Mesenchymal stem cell (in vitro differentiated cells and primary cell): ENCODE data around the gene SLC25A13.
A peak's percentile ranks its signal among the peaks of the same experiment; 100 is the strongest.

Experiments
- DNase-seq: peaks from one replicate; pipeline ENCODE4 v3.0.0-alpha.2; 2013
- H2AFZ ChIP-seq: one replicate; pipeline ENCODE4 v1.6.1; 2013; ENCODE audit warnings: low read depth, mild to moderate bottlenecking, control low read depth, inconsistent platforms, low read length, moderate library complexity
- H2AK5ac ChIP-seq: 2 replicates; pipeline ENCODE4 v1.6.1; 2013; ENCODE audit warnings: low read length, moderate library complexity, mild to moderate bottlenecking, inconsistent platforms; ENCODE audit not compliant: severe bottlenecking
- H2BK120ac ChIP-seq: one replicate; pipeline ENCODE4 v1.6.1; 2013; ENCODE audit warnings: low read depth, mild to moderate bottlenecking, inconsistent platforms, low read length, moderate library complexity
- H2BK12ac ChIP-seq, 2 experiments: one replicate each; pipeline ENCODE4 v1.6.1; 2013; ENCODE audit warnings: inconsistent platforms in 2 of 2, low read length in 2 of 2, mild to moderate bottlenecking in 2 of 2, moderate library complexity in 2 of 2, control low read depth in 1 of 2
- H2BK15ac ChIP-seq: one replicate; pipeline ENCODE4 v1.6.1; 2013; ENCODE audit warnings: mild to moderate bottlenecking, low read depth, inconsistent platforms; ENCODE audit not compliant: poor library complexity, severe bottlenecking
- H2BK5ac ChIP-seq: 2 replicates; pipeline ENCODE4 v1.6.1; 2013; ENCODE audit warnings: low read depth, mild to moderate bottlenecking, low read length, control low read depth, inconsistent platforms; ENCODE audit not compliant: poor library complexity, severe bottlenecking
- H3K14ac ChIP-seq, 2 experiments: one replicate each; pipeline ENCODE4 v1.6.1; 2013; ENCODE audit warnings: inconsistent platforms in 2 of 2, low read length in 2 of 2, control low read depth in 1 of 2, mild to moderate bottlenecking in 1 of 2, moderate library complexity in 1 of 2
- H3K18ac ChIP-seq, 2 experiments: one replicate each; pipeline ENCODE4 v1.6.1; 2013; ENCODE audit warnings: inconsistent platforms in 2 of 2, low read length in 2 of 2, control low read depth in 1 of 2, low read depth in 1 of 2, mild to moderate bottlenecking in 1 of 2
- H3K23ac ChIP-seq, 2 experiments: one replicate each; pipeline ENCODE4 v1.6.1; 2013; ENCODE audit warnings: inconsistent platforms in 2 of 2, low read length in 2 of 2, mild to moderate bottlenecking in 2 of 2, moderate library complexity in 2 of 2, control low read depth in 1 of 2
- H3K27ac ChIP-seq: 2 replicates; pipeline ENCODE4 v1.5.1; 2013; ENCODE audit warnings: mild to moderate bottlenecking, moderate library complexity, low read length, control low read depth, inconsistent platforms; ENCODE audit not compliant: poor library complexity, severe bottlenecking
- H3K27me3 ChIP-seq, 2 experiments: 2 replicates each; pipeline versions ENCODE4 v1.6.1 to v1.7.0; 2013; ENCODE audit warnings: low read length in 2 of 2, mild to moderate bottlenecking in 2 of 2, moderate library complexity in 2 of 2, control low read depth in 1 of 2, inconsistent platforms in 1 of 2; ENCODE audit not compliant: control insufficient read depth in 1 of 2, insufficient read depth in 1 of 2
- H3K36me3 ChIP-seq, 2 experiments: 2 replicates each; pipeline versions ENCODE4 v1.6.1 to v1.7.0; 2013; ENCODE audit warnings: low read length in 2 of 2, control low read depth in 1 of 2, inconsistent platforms in 1 of 2, low read depth in 1 of 2, mild to moderate bottlenecking in 1 of 2; ENCODE audit not compliant: insufficient read depth in 2 of 2, control insufficient read depth in 1 of 2
- H3K4ac ChIP-seq, 2 experiments: one replicate each; pipeline ENCODE4 v1.6.1; 2013; ENCODE audit warnings: inconsistent platforms in 2 of 2, low read length in 2 of 2, mild to moderate bottlenecking in 2 of 2, moderate library complexity in 2 of 2, control low read depth in 1 of 2, low read depth in 1 of 2
- H3K4me1 ChIP-seq: 2 replicates; pipeline ENCODE4 v1.6.1; 2013; ENCODE audit warnings: low read depth, low read length, control low read depth; ENCODE audit not compliant: control insufficient read depth, insufficient read depth
- H3K4me2 ChIP-seq: 2 replicates; pipeline ENCODE4 v1.6.1; 2013; ENCODE audit warnings: low read length, mild to moderate bottlenecking, inconsistent platforms; ENCODE audit not compliant: poor library complexity, severe bottlenecking
- H3K4me3 ChIP-seq, 2 experiments: 2 replicates each; pipeline versions ENCODE4 v1.5.1 to v1.7.0; 2013; ENCODE audit warnings: low read length in 2 of 2, mild to moderate bottlenecking in 2 of 2, control low read depth in 1 of 2, low read depth in 1 of 2; ENCODE audit not compliant: insufficient read depth in 1 of 2
- H3K79me1 ChIP-seq: replicated peaks from 2 replicates; pipeline ENCODE4 v1.6.1; 2013; ENCODE audit warnings: mild to moderate bottlenecking, control low read depth, low read length, inconsistent platforms; ENCODE audit not compliant: poor library complexity, severe bottlenecking
- H3K9ac ChIP-seq: 2 replicates; pipeline ENCODE4 v1.7.0; 2013; ENCODE audit warnings: mild to moderate bottlenecking, low read length, moderate library complexity
- H3K9me3 ChIP-seq: 2 replicates; pipeline ENCODE4 v1.7.0; 2013; ENCODE audit warnings: mild to moderate bottlenecking, low read length; ENCODE audit not compliant: control insufficient read depth
- H4K8ac ChIP-seq: one replicate; pipeline ENCODE4 v1.6.1; 2013; ENCODE audit warnings: inconsistent platforms, mild to moderate bottlenecking, low read length, moderate library complexity
- H4K91ac ChIP-seq: one replicate; pipeline ENCODE4 v1.6.1; 2013; ENCODE audit warnings: mild to moderate bottlenecking, low read length, inconsistent platforms
- WGBS: methylation state at CpG from one replicate; pipeline ENCODE4 v1.1.7; 2013; ENCODE audit warnings: mixed read lengths; 5-methylcytosine and 5-hydroxymethylcytosine counted together

SLC25A13 gene

GRCh38 chr7:96314402-96315124, 7.3 kb downstream of the SLC25A13 start:
- Histone ChIP-seq H2BK15ac (no peak overlapping the region), H3K23ac (no peak overlapping the region), H3K27me3 (no peaks in the 10 kb centered on the region), H2AK5ac (peak overlapping the region; percentile 97), H2BK5ac (no peak overlapping the region), H3K9me3 (no peaks in the 10 kb centered on the region), H2AFZ (no peak overlapping the region), H3K27ac (peak overlapping the region; percentile 69), H2BK120ac (no peak overlapping the region), H3K4me1 (peaks cover 2% of the 10 kb centered on the region), H3K18ac (peak overlapping the region in 1 of 2 experiments; percentile 65), H2BK12ac (no peak overlapping the region), H3K4ac (no peak overlapping the region), H3K4me3 (no peak overlapping the region), H3K79me1 (peaks cover 29% of the 10 kb centered on the region), H3K14ac (no peak overlapping the region), H3K36me3 (no peaks in the 10 kb centered on the region), H3K4me2 (no peak overlapping the region), H4K91ac (no peak overlapping the region), H3K9ac (no peak overlapping the region), H4K8ac (no peak overlapping the region)
- DNase-seq: no peak
- WGBS: 98% methylated on average over 3 of the region's 4 CpGs

- Histone ChIP-seq H2BK15ac (no peak overlapping the region), H4K8ac (no peak overlapping the region), H3K14ac (no peak overlapping the region), H3K18ac (no peak overlapping the region), H2BK120ac (no peak overlapping the region), H2BK12ac (no peak overlapping the region), H3K23ac (no peak overlapping the region), H3K27ac (peak overlapping the region; percentile 2), H3K9me3 (no peaks in the 10 kb centered on the region), H2BK5ac (no peak overlapping the region), H3K9ac (no peak overlapping the region), H3K79me1 (peaks cover 32% of the 10 kb centered on the region), H3K4me2 (no peak overlapping the region), H2AK5ac (no peak overlapping the region), H3K4me1 (peaks cover 2% of the 10 kb centered on the region), H3K4ac (no peak overlapping the region), H4K91ac (no peak overlapping the region), H3K27me3 (no peaks in the 10 kb centered on the region), H3K4me3 (no peak overlapping the region), H3K36me3 (no peaks in the 10 kb centered on the region), H2AFZ (no peak overlapping the region)
- 95% methylated on average over 3 of the region's 3 CpGs for WGBS
- DNase-seq: no peak
These were observed 8.0 kb downstream of the SLC25A13 start for GRCh38 chr7:96313940-96314339.

- Histone ChIP-seq H2BK120ac (no peak overlapping the region), H3K79me1 (peaks cover 29% of the 10 kb centered on the region), H3K23ac (no peak overlapping the region), H3K9ac (no peak overlapping the region), H3K14ac (no peak overlapping the region), H2BK12ac (no peak overlapping the region), H2BK5ac (no peak overlapping the region), H3K4me3 (no peak overlapping the region), H2BK15ac (no peak overlapping the region), H3K9me3 (no peaks in the 10 kb centered on the region), H3K4ac (no peak overlapping the region), H4K8ac (no peak overlapping the region), H3K4me2 (no peak overlapping the region), H3K36me3 (no peaks in the 10 kb centered on the region), H3K27ac (no peak overlapping the region), H2AK5ac (no peak overlapping the region), H4K91ac (no peak overlapping the region), H3K18ac (no peak overlapping the region), H2AFZ (no peak overlapping the region), H3K27me3 (no peaks in the 10 kb centered on the region), H3K4me1 (peaks cover 7% of the 10 kb centered on the region)
- no peak for DNase-seq
- 92% methylated on average over 3 of the region's 4 CpGs for WGBS
These were observed 9.4 kb downstream of the SLC25A13 start for GRCh38 chr7:96312502-96312901.

- Histone ChIP-seq H2AK5ac (no peak overlapping the region), H2AFZ (no peak overlapping the region), H3K18ac (no peak overlapping the region), H3K27me3 (no peaks in the 10 kb centered on the region), H3K4me1 (peaks cover 7% of the 10 kb centered on the region), H3K4me3 (no peak overlapping the region), H3K27ac (no peak overlapping the region), H3K4me2 (no peak overlapping the region), H4K91ac (no peak overlapping the region), H4K8ac (no peak overlapping the region), H3K79me1 (peaks cover 27% of the 10 kb centered on the region), H2BK5ac (no peak overlapping the region), H3K9ac (no peak overlapping the region), H2BK120ac (no peak overlapping the region), H2BK15ac (no peak overlapping the region), H3K36me3 (no peaks in the 10 kb centered on the region), H2BK12ac (no peak overlapping the region), H3K4ac (no peak overlapping the region), H3K14ac (no peak overlapping the region), H3K23ac (no peak overlapping the region), H3K9me3 (no peaks in the 10 kb centered on the region)
- WGBS: 96% methylated on average over 2 of the region's 2 CpGs
- peak; percentile 50 for DNase-seq
These were observed 9.9 kb downstream of the SLC25A13 start for GRCh38 chr7:96311967-96312366.
